ENCODE data around the gene LBX1.

Gene LBX1

GRCh38 chr10:101238732-101239105 is 9.5 kb upstream of the LBX1 start:
- Histone ChIP-seq H3K9me3 (ENCODE audit: insufficient read depth, low read depth, low read length) (no peaks in the 10 kb centered on the region), H3K27me3 (ENCODE audit: insufficient read depth, low read length) (peaks cover 100% of the 10 kb centered on the region), H3K27ac (ENCODE audit: low read length) (no peak overlapping the region), H3K4me1 (ENCODE audit: insufficient read depth, low read length) (no peaks in the 10 kb centered on the region), H3K36me3 (ENCODE audit: insufficient read depth, low read depth, low read length) (no peaks in the 10 kb centered on the region), H3K9ac (ENCODE audit: low read depth, low read length) (no peak overlapping the region), H3K4me3 (ENCODE audit: low read length) (no peak overlapping the region)

GRCh38 chr10:101237982-101238731 is 8.9 kb upstream of the LBX1 start:
- Histone ChIP-seq H3K4me1 (ENCODE audit: insufficient read depth, low read length) (no peaks in the 10 kb centered on the region), H3K36me3 (ENCODE audit: insufficient read depth, low read depth, low read length) (no peaks in the 10 kb centered on the region), H3K9ac (ENCODE audit: low read depth, low read length) (no peak overlapping the region), H3K4me3 (ENCODE audit: low read length) (no peak overlapping the region), H3K9me3 (ENCODE audit: insufficient read depth, low read depth, low read length) (no peaks in the 10 kb centered on the region), H3K27me3 (ENCODE audit: insufficient read depth, low read length) (peaks cover 100% of the 10 kb centered on the region), H3K27ac (ENCODE audit: low read length) (no peak overlapping the region)

- Histone ChIP-seq H3K36me3 (ENCODE audit: insufficient read depth, low read depth, low read length) (no peaks in the 10 kb centered on the region), H3K4me3 (ENCODE audit: low read length) (peak overlapping the region; percentile 60), H3K27me3 (ENCODE audit: insufficient read depth, low read length) (peaks cover 100% of the 10 kb centered on the region), H3K9me3 (ENCODE audit: insufficient read depth, low read depth, low read length) (no peaks in the 10 kb centered on the region), H3K27ac (ENCODE audit: low read length) (no peak overlapping the region), H3K4me1 (ENCODE audit: insufficient read depth, low read length) (no peaks in the 10 kb centered on the region), H3K9ac (ENCODE audit: low read depth, low read length) (no peak overlapping the region)
Measured at GRCh38 chr10:101237081-101237981, 8.1 kb upstream of the LBX1 start.

GRCh38 chr10:101236376-101237080 is 7.3 kb upstream of the LBX1 start:
- H3K9me3 ChIP-seq (ENCODE audit: insufficient read depth, low read depth, low read length) = peaks cover 3% of the 10 kb centered on the region; the same call in 1 of the 2 replicates
- H3K4me3 ChIP-seq (ENCODE audit: low read length) = peak overlapping the region; percentile 60
- H3K36me3 ChIP-seq (ENCODE audit: insufficient read depth, low read depth, low read length) = no peaks in the 10 kb centered on the region
- H3K9ac ChIP-seq (ENCODE audit: low read depth, low read length) = no peak overlapping the region
- H3K27ac ChIP-seq (ENCODE audit: low read length) = no peak overlapping the region
- H3K4me1 ChIP-seq (ENCODE audit: insufficient read depth, low read length) = no peaks in the 10 kb centered on the region
- H3K27me3 ChIP-seq (ENCODE audit: insufficient read depth, low read length) = peaks cover 100% of the 10 kb centered on the region

GRCh38 chr10:101235766-101236165 is 6.5 kb upstream of the LBX1 start:
- Histone ChIP-seq H3K4me1 (ENCODE audit: insufficient read depth, low read length) (no peaks in the 10 kb centered on the region), H3K27me3 (ENCODE audit: insufficient read depth, low read length) (peaks cover 100% of the 10 kb centered on the region), H3K27ac (ENCODE audit: low read length) (no peak overlapping the region), H3K9me3 (ENCODE audit: insufficient read depth, low read depth, low read length) (peaks cover 9% of the 10 kb centered on the region; the same call in 1 of the 2 replicates), H3K9ac (ENCODE audit: low read depth, low read length) (no peak overlapping the region), H3K4me3 (ENCODE audit: low read length) (peak overlapping the region; percentile 60; the same call in 1 of the 2 replicates), H3K36me3 (ENCODE audit: insufficient read depth, low read depth, low read length) (no peaks in the 10 kb centered on the region)

GRCh38 chr10:101234333-101234732 is 5.1 kb upstream of the LBX1 start:
- Histone ChIP-seq H3K9ac (ENCODE audit: low read depth, low read length) (no peak overlapping the region), H3K4me3 (ENCODE audit: low read length) (no peak overlapping the region), H3K36me3 (ENCODE audit: insufficient read depth, low read depth, low read length) (no peaks in the 10 kb centered on the region), H3K27ac (ENCODE audit: low read length) (no peak overlapping the region), H3K4me1 (ENCODE audit: insufficient read depth, low read length) (peaks cover 2% of the 10 kb centered on the region; the same call in 1 of the 2 replicates), H3K27me3 (ENCODE audit: insufficient read depth, low read length) (peaks cover 100% of the 10 kb centered on the region), H3K9me3 (ENCODE audit: insufficient read depth, low read depth, low read length) (peaks cover 12% of the 10 kb centered on the region; the same call in 1 of the 2 replicates)

- peaks cover 2% of the 10 kb centered on the region; the same call in 1 of the 2 replicates for H3K4me1 ChIP-seq (ENCODE audit: insufficient read depth, low read length)
- no peak overlapping the region for H3K9ac ChIP-seq (ENCODE audit: low read depth, low read length)
- H3K27me3 ChIP-seq (ENCODE audit: insufficient read depth, low read length) = peaks cover 100% of the 10 kb centered on the region
- no peak overlapping the region for H3K27ac ChIP-seq (ENCODE audit: low read length)
- H3K4me3 ChIP-seq (ENCODE audit: low read length) = no peak overlapping the region
- peaks cover 12% of the 10 kb centered on the region; the same call in 1 of the 2 replicates for H3K9me3 ChIP-seq (ENCODE audit: insufficient read depth, low read depth, low read length)
- H3K36me3 ChIP-seq (ENCODE audit: insufficient read depth, low read depth, low read length) = no peaks in the 10 kb centered on the region
Measured at GRCh38 chr10:101233863-101234262, 4.6 kb upstream of the LBX1 start.

- no peaks in the 10 kb centered on the region for H3K36me3 ChIP-seq (ENCODE audit: insufficient read depth, low read depth, low read length)
- no peak overlapping the region for H3K27ac ChIP-seq (ENCODE audit: low read length)
- no peak overlapping the region for H3K9ac ChIP-seq (ENCODE audit: low read depth, low read length)
- H3K9me3 ChIP-seq (ENCODE audit: insufficient read depth, low read depth, low read length) = peaks cover 12% of the 10 kb centered on the region; the same call in 1 of the 2 replicates
- H3K4me3 ChIP-seq (ENCODE audit: low read length) = no peak overlapping the region
- peaks cover 100% of the 10 kb centered on the region for H3K27me3 ChIP-seq (ENCODE audit: insufficient read depth, low read length)
- H3K4me1 ChIP-seq (ENCODE audit: insufficient read depth, low read length) = peaks cover 2% of the 10 kb centered on the region; the same call in 1 of the 2 replicates
Measured at GRCh38 chr10:101233443-101233842, 4.2 kb upstream of the LBX1 start.

GRCh38 chr10:101231912-101232689 is 2.8 kb upstream of the LBX1 start:
- Histone ChIP-seq H3K9me3 (ENCODE audit: insufficient read depth, low read depth, low read length) (peaks cover 12% of the 10 kb centered on the region; the same call in 1 of the 2 replicates), H3K9ac (ENCODE audit: low read depth, low read length) (no peak overlapping the region), H3K36me3 (ENCODE audit: insufficient read depth, low read depth, low read length) (no peaks in the 10 kb centered on the region), H3K4me3 (ENCODE audit: low read length) (no peak overlapping the region), H3K27ac (ENCODE audit: low read length) (no peak overlapping the region), H3K4me1 (ENCODE audit: insufficient read depth, low read length) (peaks cover 2% of the 10 kb centered on the region; the same call in 1 of the 2 replicates), H3K27me3 (ENCODE audit: insufficient read depth, low read length) (peaks cover 100% of the 10 kb centered on the region)

- peaks cover 2% of the 10 kb centered on the region; the same call in 1 of the 2 replicates for H3K4me1 ChIP-seq (ENCODE audit: insufficient read depth, low read length)
- H3K9ac ChIP-seq (ENCODE audit: low read depth, low read length) = no peak overlapping the region
- peaks cover 12% of the 10 kb centered on the region; the same call in 1 of the 2 replicates for H3K9me3 ChIP-seq (ENCODE audit: insufficient read depth, low read depth, low read length)
- no peak overlapping the region for H3K4me3 ChIP-seq (ENCODE audit: low read length)
- H3K27me3 ChIP-seq (ENCODE audit: insufficient read depth, low read length) = peaks cover 100% of the 10 kb centered on the region
- H3K27ac ChIP-seq (ENCODE audit: low read length) = no peak overlapping the region
- H3K36me3 ChIP-seq (ENCODE audit: insufficient read depth, low read depth, low read length) = no peaks in the 10 kb centered on the region
Measured at GRCh38 chr10:101231092-101231491, 1.8 kb upstream of the LBX1 start.

All from iPS-20b (cell line).